Measurements from ENCODE around the gene GRM8. TPM values are rescaled to one million over a fixed set of nuclear protein-coding genes. Genes with fewer than 3 reads are reported as not detected.
A peak's percentile ranks its signal among the peaks of the same experiment; 100 is the strongest.

The GRM8 gene
- polyA plus RNA-seq, result 0.04 TPM
- long read RNA-seq, donor 1, result 0 reads
- long read RNA-seq, donor 2, result 0 reads
- long read RNA-seq, donor 3, result 0 reads
- long read RNA-seq, donor 4, result 0 reads
- long read RNA-seq, donor 5, result 0 reads
- long read RNA-seq, donor 6, result 0 reads
- long read RNA-seq, donor 7, result 0 reads
- long read RNA-seq, donor 8, result 0 reads
- long read RNA-seq, donor 9, result 0 reads
- long read RNA-seq, donor 10, result 0 reads
- long read RNA-seq, donor 11, result 0 reads

- Histone ChIP-seq H3K4me1 (ENCODE audit: control insufficient read depth, insufficient read depth, low read length) (peaks cover 11% of the 10 kb centered on the region), H3K36me3 (ENCODE audit: control insufficient read depth, insufficient read depth, low read length) (no peaks in the 10 kb centered on the region), H3K4me3 (ENCODE audit: low read length) (peak within 1 kb of the TSS; percentile 43), H3K27ac (ENCODE audit: low read length) (no peak within 1 kb of the TSS), H3K27me3 (ENCODE audit: control insufficient read depth, insufficient read depth, low read length) (peaks cover 93% of the 10 kb centered on the region), H3K9me3 (ENCODE audit: control insufficient read depth, low read depth, low read length) (no peaks in the 10 kb centered on the region)
- peak; percentile 8 to 33 for DNase-seq
- no CpG with 5 or more reads among the region's 62 CpGs for WGBS (ENCODE audit: insufficient coverage, low lambda C conversion rate)
These were observed at the start of gene GRM8 for GRCh38 chr7:127252778-127253280. GRM8 (minus strand) TSS chr7:127252941.

- Histone ChIP-seq H3K27ac (ENCODE audit: low read length) (no peak overlapping the region), H3K36me3 (ENCODE audit: control insufficient read depth, insufficient read depth, low read length) (no peaks in the 10 kb centered on the region), H3K27me3 (ENCODE audit: control insufficient read depth, insufficient read depth, low read length) (no peaks in the 10 kb centered on the region), H3K9me3 (ENCODE audit: control insufficient read depth, low read depth, low read length) (no peaks in the 10 kb centered on the region), H3K4me3 (ENCODE audit: low read length) (no peak overlapping the region), H3K4me1 (ENCODE audit: control insufficient read depth, insufficient read depth, low read length) (no peaks in the 10 kb centered on the region)
- no CpG with 5 or more reads among the region's 1 CpG for WGBS (ENCODE audit: insufficient coverage, low lambda C conversion rate)
- no peak for DNase-seq
These were observed 38.1 kb upstream of the GRM8 start for GRCh38 chr7:127290801-127291361.

GRCh38 chr7:127290116-127290655 lies 37.4 kb upstream of the GRM8 start:
- H3K9me3 ChIP-seq (ENCODE audit: control insufficient read depth, low read depth, low read length), result no peaks in the 10 kb centered on the region
- no peaks in the 10 kb centered on the region for H3K36me3 ChIP-seq (ENCODE audit: control insufficient read depth, insufficient read depth, low read length)
- H3K4me1 ChIP-seq (ENCODE audit: control insufficient read depth, insufficient read depth, low read length), result no peaks in the 10 kb centered on the region
- H3K27me3 ChIP-seq (ENCODE audit: control insufficient read depth, insufficient read depth, low read length), result no peaks in the 10 kb centered on the region
- no CpG with 5 or more reads among the region's 5 CpGs for WGBS (ENCODE audit: insufficient coverage, low lambda C conversion rate)
- H3K4me3 ChIP-seq (ENCODE audit: low read length), result no peak overlapping the region
- no peak overlapping the region for H3K27ac ChIP-seq (ENCODE audit: low read length)
- no peak for DNase-seq

GRCh38 chr7:127287133-127287532 lies 34.4 kb upstream of the GRM8 start:
- Histone ChIP-seq H3K4me3 (ENCODE audit: low read length) (no peak overlapping the region), H3K4me1 (ENCODE audit: control insufficient read depth, insufficient read depth, low read length) (no peaks in the 10 kb centered on the region), H3K27ac (ENCODE audit: low read length) (no peak overlapping the region), H3K9me3 (ENCODE audit: control insufficient read depth, low read depth, low read length) (no peaks in the 10 kb centered on the region), H3K27me3 (ENCODE audit: control insufficient read depth, insufficient read depth, low read length) (no peaks in the 10 kb centered on the region), H3K36me3 (ENCODE audit: control insufficient read depth, insufficient read depth, low read length) (no peaks in the 10 kb centered on the region)
- WGBS (ENCODE audit: insufficient coverage, low lambda C conversion rate), result no CpG with 5 or more reads among the region's 6 CpGs
- peak; percentile 6 to 36 for DNase-seq

- Histone ChIP-seq H3K27me3 (ENCODE audit: control insufficient read depth, insufficient read depth, low read length) (no peaks in the 10 kb centered on the region), H3K36me3 (ENCODE audit: control insufficient read depth, insufficient read depth, low read length) (no peaks in the 10 kb centered on the region), H3K4me3 (ENCODE audit: low read length) (no peak overlapping the region), H3K9me3 (ENCODE audit: control insufficient read depth, low read depth, low read length) (no peaks in the 10 kb centered on the region), H3K4me1 (ENCODE audit: control insufficient read depth, insufficient read depth, low read length) (no peaks in the 10 kb centered on the region), H3K27ac (ENCODE audit: low read length) (no peak overlapping the region)
- no CpG with 5 or more reads among the region's 1 CpG for WGBS (ENCODE audit: insufficient coverage, low lambda C conversion rate)
- no peak for DNase-seq
These were observed 17.4 kb upstream of the GRM8 start for GRCh38 chr7:127270093-127270492.

GRCh38 chr7:127266047-127266446 lies 13.3 kb upstream of the GRM8 start:
- no peaks in the 10 kb centered on the region for H3K27me3 ChIP-seq (ENCODE audit: control insufficient read depth, insufficient read depth, low read length)
- no peaks in the 10 kb centered on the region for H3K9me3 ChIP-seq (ENCODE audit: control insufficient read depth, low read depth, low read length)
- DNase-seq, result no peak
- H3K4me3 ChIP-seq (ENCODE audit: low read length), result no peak overlapping the region
- WGBS (ENCODE audit: insufficient coverage, low lambda C conversion rate), result 40% methylated on average over 1 of the region's 1 CpG
- H3K27ac ChIP-seq (ENCODE audit: low read length), result no peak overlapping the region
- no peaks in the 10 kb centered on the region for H3K4me1 ChIP-seq (ENCODE audit: control insufficient read depth, insufficient read depth, low read length)
- H3K36me3 ChIP-seq (ENCODE audit: control insufficient read depth, insufficient read depth, low read length), result no peaks in the 10 kb centered on the region

- no peaks in the 10 kb centered on the region for H3K9me3 ChIP-seq (ENCODE audit: control insufficient read depth, low read depth, low read length)
- 13% methylated on average over 3 of the region's 3 CpGs for WGBS (ENCODE audit: insufficient coverage, low lambda C conversion rate)
- H3K4me3 ChIP-seq (ENCODE audit: low read length), result no peak overlapping the region
- no peak overlapping the region for H3K27ac ChIP-seq (ENCODE audit: low read length)
- no peaks in the 10 kb centered on the region for H3K36me3 ChIP-seq (ENCODE audit: control insufficient read depth, insufficient read depth, low read length)
- H3K4me1 ChIP-seq (ENCODE audit: control insufficient read depth, insufficient read depth, low read length), result no peaks in the 10 kb centered on the region
- DNase-seq, result no peak
- H3K27me3 ChIP-seq (ENCODE audit: control insufficient read depth, insufficient read depth, low read length), result no peaks in the 10 kb centered on the region
These were observed 11.5 kb upstream of the GRM8 start for GRCh38 chr7:127264219-127264618.

GRCh38 chr7:127258111-127258510 lies 5.4 kb upstream of the GRM8 start:
- H3K36me3 ChIP-seq (ENCODE audit: control insufficient read depth, insufficient read depth, low read length), result no peaks in the 10 kb centered on the region
- H3K4me3 ChIP-seq (ENCODE audit: low read length), result no peak overlapping the region
- H3K27ac ChIP-seq (ENCODE audit: low read length), result no peak overlapping the region
- no peaks in the 10 kb centered on the region for H3K4me1 ChIP-seq (ENCODE audit: control insufficient read depth, insufficient read depth, low read length)
- H3K9me3 ChIP-seq (ENCODE audit: control insufficient read depth, low read depth, low read length), result no peaks in the 10 kb centered on the region
- peaks cover 45% of the 10 kb centered on the region for H3K27me3 ChIP-seq (ENCODE audit: control insufficient read depth, insufficient read depth, low read length)
- no CpG with 5 or more reads among the region's 6 CpGs for WGBS (ENCODE audit: insufficient coverage, low lambda C conversion rate)
- no peak for DNase-seq

GRCh38 chr7:127257086-127257485 lies 4.3 kb upstream of the GRM8 start:
- WGBS (ENCODE audit: insufficient coverage, low lambda C conversion rate), result no CpG with 5 or more reads among the region's 2 CpGs
- DNase-seq, result no peak
- Histone ChIP-seq H3K27me3 (ENCODE audit: control insufficient read depth, insufficient read depth, low read length) (peaks cover 55% of the 10 kb centered on the region), H3K9me3 (ENCODE audit: control insufficient read depth, low read depth, low read length) (no peaks in the 10 kb centered on the region), H3K4me1 (ENCODE audit: control insufficient read depth, insufficient read depth, low read length) (peaks cover 5% of the 10 kb centered on the region), H3K4me3 (ENCODE audit: low read length) (no peak overlapping the region), H3K27ac (ENCODE audit: low read length) (no peak overlapping the region), H3K36me3 (ENCODE audit: control insufficient read depth, insufficient read depth, low read length) (no peaks in the 10 kb centered on the region)

GRCh38 chr7:127256041-127256725 lies 3.4 kb upstream of the GRM8 start:
- H3K4me1 ChIP-seq (ENCODE audit: control insufficient read depth, insufficient read depth, low read length), result peaks cover 11% of the 10 kb centered on the region
- 80% methylated on average over 1 of the region's 2 CpGs for WGBS (ENCODE audit: insufficient coverage, low lambda C conversion rate)
- peaks cover 64% of the 10 kb centered on the region for H3K27me3 ChIP-seq (ENCODE audit: control insufficient read depth, insufficient read depth, low read length)
- no peak overlapping the region for H3K27ac ChIP-seq (ENCODE audit: low read length)
- no peaks in the 10 kb centered on the region for H3K9me3 ChIP-seq (ENCODE audit: control insufficient read depth, low read depth, low read length)
- H3K4me3 ChIP-seq (ENCODE audit: low read length), result no peak overlapping the region
- no peaks in the 10 kb centered on the region for H3K36me3 ChIP-seq (ENCODE audit: control insufficient read depth, insufficient read depth, low read length)
- DNase-seq, result no peak
